ENCODE data around the gene DUX4. TPM values are rescaled to one million over a fixed set of nuclear protein-coding genes. Genes with fewer than 3 reads are reported as not detected.
"Not testable (repeated sequence)": the region's sequence is repeated elsewhere in the genome, so short reads cannot be mapped to it uniquely, and the experiment has no call there.

The DUX4 gene
- 0.49 TPM for total RNA-seq (ENCODE audit: unreplicated experiment)
- long read RNA-seq: 0 reads

- not testable (repeated sequence) for H3K27me3 Mint-ChIP-seq (ENCODE audit: unreplicated experiment); H3K4me3 Mint-ChIP-seq (ENCODE audit: unreplicated experiment); DNase-seq (ENCODE audit: low spot score); H3K36me3 Mint-ChIP-seq (ENCODE audit: low read depth, unreplicated experiment); H3K4me1 Mint-ChIP-seq (ENCODE audit: unreplicated experiment); H3K9me3 Mint-ChIP-seq (ENCODE audit: unreplicated experiment); H3K27ac Mint-ChIP-seq (ENCODE audit: unreplicated experiment)
Observed at GRCh38 chr4:190173428-190173827, at the start of gene DUX4. DUX4 (plus strand) TSS chr4:190173774; CDS start chr4:190173774, 0 bp downstream.

- not testable (repeated sequence) for H3K4me3 Mint-ChIP-seq (ENCODE audit: unreplicated experiment); H3K36me3 Mint-ChIP-seq (ENCODE audit: low read depth, unreplicated experiment); H3K4me1 Mint-ChIP-seq (ENCODE audit: unreplicated experiment); DNase-seq (ENCODE audit: low spot score); H3K27ac Mint-ChIP-seq (ENCODE audit: unreplicated experiment); H3K9me3 Mint-ChIP-seq (ENCODE audit: unreplicated experiment); H3K27me3 Mint-ChIP-seq (ENCODE audit: unreplicated experiment)
Observed at GRCh38 chr4:190175436-190175835, 1.9 kb downstream of the DUX4 start.

GRCh38 chr4:190177727-190178605, 4.4 kb downstream of the DUX4 start:
- not testable (repeated sequence) for H3K4me1 Mint-ChIP-seq (ENCODE audit: unreplicated experiment); H3K9me3 Mint-ChIP-seq (ENCODE audit: unreplicated experiment); H3K4me3 Mint-ChIP-seq (ENCODE audit: unreplicated experiment); H3K36me3 Mint-ChIP-seq (ENCODE audit: low read depth, unreplicated experiment); H3K27ac Mint-ChIP-seq (ENCODE audit: unreplicated experiment); H3K27me3 Mint-ChIP-seq (ENCODE audit: unreplicated experiment)
- DNase-seq (ENCODE audit: low spot score): peak; percentile 10

- not testable (repeated sequence) for DNase-seq (ENCODE audit: low spot score); H3K27ac Mint-ChIP-seq (ENCODE audit: unreplicated experiment); H3K4me3 Mint-ChIP-seq (ENCODE audit: unreplicated experiment); H3K27me3 Mint-ChIP-seq (ENCODE audit: unreplicated experiment); H3K36me3 Mint-ChIP-seq (ENCODE audit: low read depth, unreplicated experiment); H3K4me1 Mint-ChIP-seq (ENCODE audit: unreplicated experiment); H3K9me3 Mint-ChIP-seq (ENCODE audit: unreplicated experiment)
Observed at GRCh38 chr4:190178606-190178990, 5.0 kb downstream of the DUX4 start.

- not testable (repeated sequence) for H3K9me3 Mint-ChIP-seq (ENCODE audit: unreplicated experiment); H3K27ac Mint-ChIP-seq (ENCODE audit: unreplicated experiment); H3K4me1 Mint-ChIP-seq (ENCODE audit: unreplicated experiment); H3K27me3 Mint-ChIP-seq (ENCODE audit: unreplicated experiment); H3K36me3 Mint-ChIP-seq (ENCODE audit: low read depth, unreplicated experiment)
- DNase-seq (ENCODE audit: low spot score): peak; percentile 2
- peak overlapping the region; percentile 6 for H3K4me3 Mint-ChIP-seq (ENCODE audit: unreplicated experiment)
Observed at GRCh38 chr4:190179030-190179739, 5.6 kb downstream of the DUX4 start.

- H3K9me3 Mint-ChIP-seq (ENCODE audit: unreplicated experiment); H3K4me1 Mint-ChIP-seq (ENCODE audit: unreplicated experiment): not testable (repeated sequence)
Observed at GRCh38 chr4:190179740-190180094, 6.1 kb downstream of the DUX4 start.

GRCh38 chr4:190180947-190181346, 7.4 kb downstream of the DUX4 start:
- H3K9me3 Mint-ChIP-seq (ENCODE audit: unreplicated experiment); H3K4me1 Mint-ChIP-seq (ENCODE audit: unreplicated experiment); H3K4me3 Mint-ChIP-seq (ENCODE audit: unreplicated experiment); H3K27me3 Mint-ChIP-seq (ENCODE audit: unreplicated experiment); H3K27ac Mint-ChIP-seq (ENCODE audit: unreplicated experiment); DNase-seq (ENCODE audit: low spot score); H3K36me3 Mint-ChIP-seq (ENCODE audit: low read depth, unreplicated experiment): not testable (repeated sequence)

More at GRCh38 chr4:190179740-190180094, 6.1 kb downstream of the DUX4 start:
- not testable (repeated sequence) for H3K4me3 Mint-ChIP-seq (ENCODE audit: unreplicated experiment); DNase-seq (ENCODE audit: low spot score); H3K27ac Mint-ChIP-seq (ENCODE audit: unreplicated experiment); H3K36me3 Mint-ChIP-seq (ENCODE audit: low read depth, unreplicated experiment); H3K27me3 Mint-ChIP-seq (ENCODE audit: unreplicated experiment)

- H3K9me3 Mint-ChIP-seq (ENCODE audit: unreplicated experiment); H3K4me3 Mint-ChIP-seq (ENCODE audit: unreplicated experiment); H3K27ac Mint-ChIP-seq (ENCODE audit: unreplicated experiment); H3K4me1 Mint-ChIP-seq (ENCODE audit: unreplicated experiment); H3K36me3 Mint-ChIP-seq (ENCODE audit: low read depth, unreplicated experiment); H3K27me3 Mint-ChIP-seq (ENCODE audit: unreplicated experiment): not testable (repeated sequence)
- DNase-seq (ENCODE audit: low spot score): peak; percentile 14
Observed at GRCh38 chr4:190181481-190182100, 8.0 kb downstream of the DUX4 start.

GRCh38 chr4:190203510-190203909, 29.9 kb downstream of the DUX4 start:
- not testable (repeated sequence) for H3K27ac Mint-ChIP-seq (ENCODE audit: unreplicated experiment); H3K36me3 Mint-ChIP-seq (ENCODE audit: low read depth, unreplicated experiment); H3K4me3 Mint-ChIP-seq (ENCODE audit: unreplicated experiment); H3K4me1 Mint-ChIP-seq (ENCODE audit: unreplicated experiment); H3K9me3 Mint-ChIP-seq (ENCODE audit: unreplicated experiment); H3K27me3 Mint-ChIP-seq (ENCODE audit: unreplicated experiment)
- DNase-seq (ENCODE audit: low spot score): peak; percentile 2

Other genes with a start within 250 kb of the DUX4 start
- gene FRG1, start 232.9 kb upstream of the DUX4 start, total RNA-seq (ENCODE audit: unreplicated experiment): 47.3 TPM
- not detected for gene FRG2, start 146.5 kb upstream of the DUX4 start, total RNA-seq (ENCODE audit: unreplicated experiment)
- 0.28 TPM for gene DBET, start 109.3 kb upstream of the DUX4 start, total RNA-seq (ENCODE audit: unreplicated experiment)

Data from endothelial cell (in vitro differentiated cells).